Right lobe of liver (tissue), 6 donors: Measurements from ENCODE around the gene APC2. TPM values are rescaled to one million over a fixed set of nuclear protein-coding genes. Genes with fewer than 3 reads are reported as not detected.

Experiments
- ATAC-seq, 4 donors: fragments of 200-7000 bp; cut with Tn5 transposase; one replicate each; pipeline ENCODE4 v1.9.1; 2020; ENCODE audit warnings: mild to moderate bottlenecking in 4 of 4, moderate library complexity in 4 of 4
- DNase-seq, 3 donors: peaks; one replicate each; pipeline ENCODE4 v3.0.0-alpha.2; 2020
- H3K27ac ChIP-seq, 3 donors: fragments of 200-600 bp; one replicate each; pipeline ENCODE4 v1.8.0; 2022
- H3K27me3 ChIP-seq, 2 donors: fragments of 200-600 bp; one replicate each; pipeline ENCODE4 v1.8.0; 2022
- H3K36me3 ChIP-seq, 4 donors: fragments of 200-600 bp; sonication (generic) in 1 of 4; one replicate each; pipeline versions ENCODE4 v1.5.1 to v1.8.0; 2017 to 2022; ENCODE audit warnings: control low read depth in 1 of 4
- H3K4me1 ChIP-seq, 4 donors: fragments of 200-600 bp; sonication (generic) in 1 of 4; one replicate each; pipeline versions ENCODE4 v1.5.1 to v1.8.0; 2017 to 2022; ENCODE audit warnings: control low read depth in 1 of 4
- H3K4me3 ChIP-seq, 3 donors: fragments of 200-600 bp; one replicate each; pipeline ENCODE4 v1.8.0; 2022
- H3K9me3 ChIP-seq, 4 donors: fragments of 200-600 bp; sonication (generic) in 1 of 4; one replicate each; pipeline versions ENCODE4 v1.5.1 to v1.8.0; 2017 to 2022; ENCODE audit warnings: control low read depth in 1 of 4
- POLR2A ChIP-seq: fragments of 450-650 bp; IDR thresholded peaks from one replicate; pipeline ENCODE4 v1.6.1; 2017; ENCODE audit warnings: antibody characterized with exemption, mild to moderate bottlenecking
- WGBS: methylation state at CpG from one replicate; pipeline ENCODE4 v1.1.6; 2018; ENCODE audit warnings: low coverage, low lambda C conversion rate; ENCODE audit not compliant: insufficient coverage; ENCODE audit errors: missing lambda C conversion rate; 5-methylcytosine and 5-hydroxymethylcytosine counted together
- intact Hi-C, 2 donors: fragments of 100-400 bp; cut with DNase I; formaldehyde crosslinking; loops; one replicate each; pipeline versions ENCODE4 v1.11.2 to v1.14.1; 2022
- total RNA-seq, 6 experiments: library from RNA; depleted of rRNA in 2 of 6; stranded (reverse); fragments of >200 nt in 2 of 6; fragmentation: NEBNext Ultra II Directional in 3 of 6; extraction: Animal tissue kit (Norgen Biotek cat#: 25700) in 3 of 6; gene quantifications; one replicate each; pipeline versions ENCODE4 v1.1.0 to v1.2.4, GENCODE V29; 2016 to 2023
- TF ChIP-seq, protein P1 (sequence below), 4 donors: fragments of 200-600 bp in 3 of 4; fragments of 450-650 bp in 1 of 4; IDR thresholded peaks; one replicate each; pipeline versions ENCODE4 v1.5.1 to v1.8.0; 2016 to 2022; ENCODE audit warnings: antibody characterized with exemption in 4 of 4, mild to moderate bottlenecking in 2 of 4
- donor health status: DM: no; HTN: yes; CAD: no.
- donor health status: DM: no; HTN: no; CAD: no.
- donor health status: DM: no; HTN: no; CAD: no.
- donor health status: DM: no; HTN: yes; CAD: no.
- donor health status: DM: no; HTN: yes; CAD: no.

APC2 gene
- total RNA-seq, 6 experiments from 2014 or later = 0.06 to 0.13 (median 0.06) TPM; not detected in 3

DNA sequence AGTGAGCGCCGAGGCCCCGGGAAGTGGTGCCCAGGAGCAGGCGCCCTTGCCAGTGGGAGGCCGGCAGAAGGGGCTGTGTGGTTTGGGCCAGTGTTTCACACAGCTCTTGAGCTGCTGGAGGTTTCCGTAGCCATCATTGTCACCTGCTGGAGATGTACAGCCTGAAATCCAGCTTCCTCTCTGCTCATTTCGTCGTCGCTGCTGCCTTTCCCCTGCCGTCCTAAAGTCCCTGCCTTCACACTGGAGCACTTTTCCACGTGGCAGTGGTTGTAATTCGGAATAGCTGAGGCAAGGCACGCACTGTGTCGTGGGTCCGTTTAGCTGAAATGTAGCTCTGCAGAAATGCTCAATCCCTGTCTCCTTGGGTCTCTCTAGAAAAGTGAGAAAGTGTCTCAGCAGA lies 29.3 kb upstream of the APC2 start:
- intact Hi-C loops = no loop called here
- H3K27ac ChIP-seq = no peak overlapping the region
- no peaks in the 10 kb centered on the region for H3K27me3 ChIP-seq
- H3K36me3 ChIP-seq = peaks cover 0 to 38% (median 22%) of the 10 kb centered on the region in 4 donors
- 87% methylated on average over 4 of the region's 15 CpGs for WGBS
- ATAC-seq (no peak), DNase-seq (no peak)
- no peaks in the 10 kb centered on the region for H3K9me3 ChIP-seq
- TF ChIP-seq, protein P1, sequence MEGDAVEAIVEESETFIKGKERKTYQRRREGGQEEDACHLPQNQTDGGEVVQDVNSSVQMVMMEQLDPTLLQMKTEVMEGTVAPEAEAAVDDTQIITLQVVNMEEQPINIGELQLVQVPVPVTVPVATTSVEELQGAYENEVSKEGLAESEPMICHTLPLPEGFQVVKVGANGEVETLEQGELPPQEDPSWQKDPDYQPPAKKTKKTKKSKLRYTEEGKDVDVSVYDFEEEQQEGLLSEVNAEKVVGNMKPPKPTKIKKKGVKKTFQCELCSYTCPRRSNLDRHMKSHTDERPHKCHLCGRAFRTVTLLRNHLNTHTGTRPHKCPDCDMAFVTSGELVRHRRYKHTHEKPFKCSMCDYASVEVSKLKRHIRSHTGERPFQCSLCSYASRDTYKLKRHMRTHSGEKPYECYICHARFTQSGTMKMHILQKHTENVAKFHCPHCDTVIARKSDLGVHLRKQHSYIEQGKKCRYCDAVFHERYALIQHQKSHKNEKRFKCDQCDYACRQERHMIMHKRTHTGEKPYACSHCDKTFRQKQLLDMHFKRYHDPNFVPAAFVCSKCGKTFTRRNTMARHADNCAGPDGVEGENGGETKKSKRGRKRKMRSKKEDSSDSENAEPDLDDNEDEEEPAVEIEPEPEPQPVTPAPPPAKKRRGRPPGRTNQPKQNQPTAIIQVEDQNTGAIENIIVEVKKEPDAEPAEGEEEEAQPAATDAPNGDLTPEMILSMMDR (IDR thresholded peaks at IDR 0.05) = no peak
- TF ChIP-seq POLR2A = no peak
- peaks cover 0 to 54% (median 26%) of the 10 kb centered on the region in 4 donors for H3K4me1 ChIP-seq
- no peak overlapping the region for H3K4me3 ChIP-seq

DNA sequence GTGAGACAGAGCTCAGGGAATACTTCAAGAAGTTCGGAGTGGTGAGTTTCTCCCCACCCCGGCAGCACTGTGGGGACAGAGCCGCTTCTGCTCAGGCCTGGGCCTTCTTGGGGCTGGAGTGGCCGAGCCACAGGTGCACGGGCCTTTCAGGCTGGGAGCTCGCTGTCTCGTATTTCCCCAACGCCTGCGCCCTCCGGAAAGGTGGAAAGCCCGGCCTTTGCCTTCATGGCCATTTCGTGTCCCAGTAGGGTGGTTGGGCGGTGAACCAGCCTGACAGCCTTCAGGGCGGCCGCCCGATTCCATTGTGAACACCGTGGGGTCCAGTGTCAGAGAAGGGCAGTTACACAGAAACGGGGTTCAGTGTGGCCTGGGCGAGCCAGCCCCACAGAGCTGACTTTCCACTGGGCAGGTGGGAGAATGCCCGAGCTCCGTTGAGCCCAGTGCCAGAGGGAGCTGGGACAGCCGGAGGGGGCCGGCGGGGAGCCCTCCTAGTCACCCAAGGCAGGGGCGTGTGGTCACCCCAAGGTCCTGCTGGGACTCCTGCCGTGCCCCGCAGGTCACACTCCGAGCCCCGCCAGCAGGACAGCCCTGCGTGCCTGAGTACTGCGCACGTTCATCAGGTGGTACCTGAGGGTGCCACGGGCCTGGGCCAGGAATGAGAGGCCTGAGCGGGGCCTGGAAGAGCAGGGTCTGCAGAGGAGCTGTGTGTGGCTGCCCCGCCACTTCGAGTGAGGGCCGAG lies 28.5 kb upstream of the APC2 start:
- DNase-seq (no peak), ATAC-seq (no peak)
- WGBS = no CpG with 5 or more reads among the region's 37 CpGs
- TF ChIP-seq, protein P1 (IDR thresholded peaks at IDR 0.05) = no peak
- TF ChIP-seq POLR2A = no peak
- H3K4me3 ChIP-seq = no peak overlapping the region
- H3K27ac ChIP-seq = peak overlapping the region in 1 of 3 donors; percentile 29
- intact Hi-C loops = no loop called here
- H3K4me1 ChIP-seq = peaks cover 0 to 46% (median 19%) of the 10 kb centered on the region in 4 donors
- no peaks in the 10 kb centered on the region for H3K9me3 ChIP-seq
- H3K27me3 ChIP-seq = no peaks in the 10 kb centered on the region
- H3K36me3 ChIP-seq = peaks cover 0 to 38% (median 22%) of the 10 kb centered on the region in 4 donors

DNA sequence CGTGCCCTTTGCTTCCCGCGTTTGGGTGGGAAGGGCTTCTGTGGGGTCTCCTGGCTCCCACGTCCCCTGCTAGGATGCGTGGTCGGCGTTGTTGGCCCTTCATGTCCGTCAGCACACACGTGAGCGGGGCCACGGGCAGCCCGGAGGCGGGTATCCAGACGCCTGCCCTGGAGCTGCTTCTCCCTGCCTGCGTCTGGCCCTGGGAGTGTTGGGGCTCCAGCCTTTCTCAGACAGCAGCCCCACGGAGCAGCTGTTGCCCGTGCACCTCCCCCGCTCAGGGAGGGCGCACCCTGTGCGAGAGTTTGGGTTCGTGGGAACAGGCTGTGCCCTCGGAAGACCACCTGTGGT lies 28.0 kb upstream of the APC2 start:
- Histone ChIP-seq H3K27ac (peak overlapping the region in 1 of 3 donors; percentile 29), H3K4me1 (peaks cover 0 to 40% (median 16%) of the 10 kb centered on the region in 4 donors), H3K36me3 (peaks cover 0 to 38% (median 22%) of the 10 kb centered on the region in 4 donors)

DNA sequence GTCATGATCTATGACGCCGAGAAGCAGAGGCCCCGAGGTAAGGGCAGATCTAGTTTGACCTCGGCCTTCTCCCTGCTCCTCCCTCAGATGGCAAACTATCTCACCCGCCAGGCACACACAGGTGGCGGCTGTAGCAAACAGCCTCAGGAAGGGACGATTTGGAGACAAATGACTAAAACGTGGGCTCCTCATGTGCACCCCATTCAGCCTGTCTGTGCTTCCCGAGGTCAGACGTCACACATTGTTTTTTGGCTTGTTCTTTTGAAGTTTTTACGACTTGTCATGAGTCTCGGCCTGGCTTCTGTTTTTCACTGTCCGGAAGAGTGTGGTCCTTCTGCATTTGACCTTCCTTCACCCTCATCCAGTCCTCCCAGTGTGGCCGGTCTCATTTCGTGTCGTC lies 27.6 kb upstream of the APC2 start:
- DNase-seq (no peak), ATAC-seq (peak in 2 of 4 donors; percentile 2 to 27)
- no peak overlapping the region for H3K4me3 ChIP-seq
- H3K4me1 ChIP-seq = peaks cover 0 to 36% (median 14%) of the 10 kb centered on the region in 4 donors
- peaks cover 0 to 38% (median 22%) of the 10 kb centered on the region in 4 donors for H3K36me3 ChIP-seq
- TF ChIP-seq, protein P1 (IDR thresholded peaks at IDR 0.05) = no peak
- TF ChIP-seq POLR2A = no peak
- intact Hi-C loops = no loop called here
- no peaks in the 10 kb centered on the region for H3K27me3 ChIP-seq
- WGBS = 35% methylated on average over 9 of the region's 16 CpGs
- H3K9me3 ChIP-seq = no peaks in the 10 kb centered on the region
- peak overlapping the region in 1 of 3 donors; percentile 29 for H3K27ac ChIP-seq

More for the DNA sequence above, 28.0 kb upstream of the APC2 start:
- Histone ChIP-seq H3K9me3 (no peaks in the 10 kb centered on the region), H3K27me3 (no peaks in the 10 kb centered on the region), H3K4me3 (no peak overlapping the region)
- intact Hi-C loops = no loop called here
- DNase-seq = no peak
- WGBS = no CpG with 5 or more reads among the region's 22 CpGs
- ATAC-seq = no peak
- TF ChIP-seq POLR2A = no peak
- TF ChIP-seq, protein P1 (IDR thresholded peaks at IDR 0.05) = no peak
